ENCODE data around the gene TIMM13. TPM values are rescaled to one million over a fixed set of nuclear protein-coding genes. Genes with fewer than 3 reads are reported as not detected.

TIMM13 gene
- total and polyA plus RNA-seq, 2 donors (not counting 1 experiment from before 2014, with no cell fraction given), result 19.4 to 32.5 TPM

DNA sequence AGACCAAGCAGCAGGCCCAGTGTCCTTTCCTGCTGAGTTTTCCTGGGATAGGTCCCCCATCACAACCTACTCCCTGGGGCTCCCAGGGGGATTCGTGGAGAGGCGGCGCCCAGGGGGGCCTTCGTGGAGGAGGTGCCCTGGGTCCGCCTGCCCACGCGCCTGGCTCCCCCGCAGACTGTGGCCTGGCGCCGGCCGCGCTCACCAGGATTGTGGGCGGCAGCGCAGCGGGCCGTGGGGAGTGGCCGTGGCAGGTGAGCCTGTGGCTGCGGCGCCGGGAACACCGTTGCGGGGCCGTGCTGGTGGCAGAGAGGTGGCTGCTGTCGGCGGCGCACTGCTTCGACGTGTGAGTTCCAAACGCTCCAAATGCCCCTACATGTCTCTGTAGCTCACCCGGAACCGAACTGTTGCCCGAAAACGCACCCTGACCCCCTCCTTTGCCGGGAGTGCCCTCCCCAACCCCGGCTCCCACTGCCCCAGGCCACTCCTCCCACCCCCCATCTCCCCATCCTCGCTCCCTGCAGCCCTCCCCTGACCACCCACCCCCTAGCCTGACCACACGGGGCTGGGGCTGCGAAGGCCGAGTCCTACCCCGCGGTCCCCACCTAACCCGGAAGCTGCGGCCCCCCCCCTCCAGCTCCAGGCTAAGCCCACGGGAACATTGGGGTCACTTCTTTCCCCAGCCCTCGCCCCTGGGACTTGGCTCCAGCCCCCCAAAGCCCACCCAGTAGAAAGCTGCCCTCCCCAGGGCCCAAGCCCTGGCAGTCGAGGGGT, 3.3 kb downstream of the TIMM13 start:
- Mint-ChIP-seq H3K9me3 (ENCODE audit: insufficient read depth) (no peaks in the 10 kb centered on the region), H3K27ac (no peak overlapping the region), H3K4me3 (no peak overlapping the region), H3K4me1 (peaks cover 13% of the 10 kb centered on the region), H3K27me3 (no peaks in the 10 kb centered on the region)
- Histone ChIP-seq H3K9ac (ENCODE audit: low read length) (no peak overlapping the region), H3K9me3 (ENCODE audit: control extremely low read depth in 1 of 3, control insufficient read depth in 2 of 3, insufficient read depth in 1 of 3, low read length in 2 of 3) (no peaks in the 10 kb centered on the region), H3K27ac (ENCODE audit: low read length in 2 of 2) (no peak overlapping the region), H2AFZ (ENCODE audit: insufficient read depth, low read depth, low read length, poor library complexity, severe bottlenecking) (no peak overlapping the region), H3K27me3 (replicated peaks in 1 of 4; ENCODE audit: control extremely low read depth in 1 of 4, control insufficient read depth in 3 of 4, insufficient read depth in 4 of 4, low read length in 3 of 4) (no peaks in the 10 kb centered on the region), H3K4me3 (ENCODE audit: control extremely low read depth in 1 of 5, extremely low read depth in 1 of 5, insufficient read depth in 1 of 5, low read depth in 2 of 5, low read length in 4 of 5) (no peak overlapping the region), H4K20me1 (ENCODE audit: control insufficient read depth, insufficient read depth, low read length, poor library complexity, severe bottlenecking) (peaks cover 33% of the 10 kb centered on the region), H3K4me2 (replicated peaks; ENCODE audit: low read depth, low read length, poor library complexity, severe bottlenecking) (no peak overlapping the region), H3K36me3 (replicated peaks in 1 of 2; ENCODE audit: control extremely low read depth in 1 of 2, control insufficient read depth in 1 of 2, extremely low read depth in 1 of 2, insufficient read depth in 2 of 2, low read length in 1 of 2) (peaks cover 0 to 11% of the 10 kb centered on the region in 2 experiments), H3K79me2 (ENCODE audit: control insufficient read depth, insufficient read depth, low read length) (peaks cover 33% of the 10 kb centered on the region), H3K4me1 (ENCODE audit: control insufficient read depth in 2 of 2, insufficient read depth in 2 of 2, low read length in 2 of 2) (peaks cover 15 to 21% of the 10 kb centered on the region in 2 donors)
- CTCF ChIA-PET, result no interaction called here
- POLR2A ChIA-PET, result no interaction called here
- WGBS (ENCODE audit: insufficient coverage), result 92% methylated on average over 33 of the region's 46 CpGs
- ATAC-seq (ENCODE audit: low read depth), result no peak
- DNase-seq, result peak; percentile 15
- intact Hi-C loops (cut with micrococcal nuclease), result no loop called here
- TF ChIP-seq, protein P1, sequence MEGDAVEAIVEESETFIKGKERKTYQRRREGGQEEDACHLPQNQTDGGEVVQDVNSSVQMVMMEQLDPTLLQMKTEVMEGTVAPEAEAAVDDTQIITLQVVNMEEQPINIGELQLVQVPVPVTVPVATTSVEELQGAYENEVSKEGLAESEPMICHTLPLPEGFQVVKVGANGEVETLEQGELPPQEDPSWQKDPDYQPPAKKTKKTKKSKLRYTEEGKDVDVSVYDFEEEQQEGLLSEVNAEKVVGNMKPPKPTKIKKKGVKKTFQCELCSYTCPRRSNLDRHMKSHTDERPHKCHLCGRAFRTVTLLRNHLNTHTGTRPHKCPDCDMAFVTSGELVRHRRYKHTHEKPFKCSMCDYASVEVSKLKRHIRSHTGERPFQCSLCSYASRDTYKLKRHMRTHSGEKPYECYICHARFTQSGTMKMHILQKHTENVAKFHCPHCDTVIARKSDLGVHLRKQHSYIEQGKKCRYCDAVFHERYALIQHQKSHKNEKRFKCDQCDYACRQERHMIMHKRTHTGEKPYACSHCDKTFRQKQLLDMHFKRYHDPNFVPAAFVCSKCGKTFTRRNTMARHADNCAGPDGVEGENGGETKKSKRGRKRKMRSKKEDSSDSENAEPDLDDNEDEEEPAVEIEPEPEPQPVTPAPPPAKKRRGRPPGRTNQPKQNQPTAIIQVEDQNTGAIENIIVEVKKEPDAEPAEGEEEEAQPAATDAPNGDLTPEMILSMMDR (IDR thresholded peaks at IDR 0.05), result no peak
- TF ChIP-seq EZH2 (IDR thresholded peaks at IDR 0.05; ENCODE audit: borderline replicate concordance, insufficient read depth, low read depth, low read length, poor library complexity, severe bottlenecking), result no peak

Data from B cell (primary cell).